Stimulated activated CD8-positive, alpha-beta memory T cell treated with anti-CD3 and anti-CD28 coated beads, Interleukin-7, amount 100 ng/mL, for 1 hour (primary cell): ENCODE results near the gene CTSZ.

Source experiments
- DNase-seq, 2 donors: peaks; one replicate each; pipeline ENCODE4 v3.0.0-alpha.2; 2020; ENCODE audit warnings: low read depth in 2 of 2

CTSZ gene

GRCh38 chr20:59031564-59032022 is 24.5 kb upstream of the CTSZ start:
- no peak for DNase-seq

GRCh38 chr20:59030911-59031563 is 24.0 kb upstream of the CTSZ start:
- DNase-seq, result no peak

- no peak for DNase-seq
Observed at GRCh38 chr20:59028812-59029211, 21.8 kb upstream of the CTSZ start.

- no peak for DNase-seq
Observed at GRCh38 chr20:59027741-59028320, 20.8 kb upstream of the CTSZ start.

- no peak for DNase-seq
Observed at GRCh38 chr20:59026904-59027740, 20.1 kb upstream of the CTSZ start.

GRCh38 chr20:59025511-59025910 is 18.5 kb upstream of the CTSZ start:
- DNase-seq, result no peak

GRCh38 chr20:59025086-59025485 is 18.0 kb upstream of the CTSZ start:
- no peak for DNase-seq

GRCh38 chr20:59024111-59024530 is 17.1 kb upstream of the CTSZ start:
- no peak for DNase-seq

- DNase-seq, result no peak
Observed at GRCh38 chr20:59023616-59024015, 16.6 kb upstream of the CTSZ start.

GRCh38 chr20:59022754-59023153 is 15.7 kb upstream of the CTSZ start:
- DNase-seq, result no peak

- no peak for DNase-seq
Observed at GRCh38 chr20:59020938-59021551, 14.0 kb upstream of the CTSZ start.

- DNase-seq, result no peak
Observed at GRCh38 chr20:59019217-59019616, 12.2 kb upstream of the CTSZ start, which contains the start of gene TUBB1. TUBB1 (plus strand) TSS chr20:59019429; CDS start chr20:59019523, 94 bp downstream.

GRCh38 chr20:59018817-59019216 is 11.8 kb upstream of the CTSZ start:
- DNase-seq, result no peak

- no peak for DNase-seq
Observed at GRCh38 chr20:59017493-59018231, 10.6 kb upstream of the CTSZ start.

- DNase-seq, result no peak
Observed at GRCh38 chr20:59016795-59017492, 9.9 kb upstream of the CTSZ start.

GRCh38 chr20:59015812-59016711 is 9.0 kb upstream of the CTSZ start:
- DNase-seq, result no peak

GRCh38 chr20:59015411-59015810 is 8.4 kb upstream of the CTSZ start:
- DNase-seq, result no peak

- no peak for DNase-seq
Observed at GRCh38 chr20:59014680-59015389, 7.8 kb upstream of the CTSZ start.

GRCh38 chr20:59013959-59014608 is 7.0 kb upstream of the CTSZ start:
- DNase-seq, result no peak
